ENCODE results near the gene GPR132. TPM values are rescaled to one million over a fixed set of nuclear protein-coding genes. Genes with fewer than 3 reads are reported as not detected.

The GPR132 gene
- polyA plus RNA-seq, 1 donor = 1.1 TPM

DNA sequence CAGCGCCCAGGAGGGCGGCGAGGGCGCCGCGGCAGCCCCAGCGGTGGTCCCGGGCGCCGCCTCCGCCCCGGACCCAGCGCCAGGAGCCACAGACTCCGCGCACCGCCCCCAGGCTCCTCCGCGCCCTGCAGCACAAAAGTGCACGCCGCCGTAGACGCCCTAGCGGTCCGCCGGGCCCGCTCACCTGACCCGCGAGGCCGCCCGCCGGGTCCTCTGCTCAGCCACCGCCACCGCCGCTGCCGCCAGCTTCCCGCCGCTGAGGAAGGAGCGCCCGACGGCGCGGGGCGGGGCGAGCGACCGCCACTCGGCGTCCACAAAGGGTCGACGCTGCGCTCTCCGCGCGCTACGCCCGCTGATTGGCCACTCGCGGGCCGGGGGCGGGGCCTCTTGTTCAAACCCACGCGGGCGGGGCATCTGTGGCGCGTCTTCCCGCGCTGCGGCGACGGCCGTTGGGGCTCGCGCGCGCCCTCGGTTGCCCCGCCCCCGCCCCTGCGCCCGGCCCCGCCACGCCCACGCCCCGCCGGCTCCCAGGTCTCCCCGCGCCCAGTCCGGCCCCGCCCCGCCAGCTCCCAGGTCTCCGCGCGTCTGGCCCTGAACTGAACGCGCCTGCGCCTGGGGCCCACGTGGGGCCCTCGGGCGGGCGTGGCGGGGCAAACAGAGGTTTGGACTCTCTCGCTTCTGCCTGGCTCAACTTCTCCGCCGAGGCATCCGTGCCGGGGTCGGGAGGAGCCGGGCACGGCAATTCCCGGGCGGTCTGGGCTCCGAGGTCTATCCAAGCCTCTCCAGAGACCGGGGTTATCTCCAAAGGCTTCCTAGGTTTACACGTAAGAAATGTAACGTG, 44.2 kb downstream of the GPR132 start, which contains the start of gene CDCA4:
CDCA4 (minus strand) TSS at position 269 of the 841 bp plus-strand sequence. CDS start 9,154 bp downstream, outside the sequence.
- DNase-seq (ENCODE audit: low read depth) = peak; percentile 82

DNA sequence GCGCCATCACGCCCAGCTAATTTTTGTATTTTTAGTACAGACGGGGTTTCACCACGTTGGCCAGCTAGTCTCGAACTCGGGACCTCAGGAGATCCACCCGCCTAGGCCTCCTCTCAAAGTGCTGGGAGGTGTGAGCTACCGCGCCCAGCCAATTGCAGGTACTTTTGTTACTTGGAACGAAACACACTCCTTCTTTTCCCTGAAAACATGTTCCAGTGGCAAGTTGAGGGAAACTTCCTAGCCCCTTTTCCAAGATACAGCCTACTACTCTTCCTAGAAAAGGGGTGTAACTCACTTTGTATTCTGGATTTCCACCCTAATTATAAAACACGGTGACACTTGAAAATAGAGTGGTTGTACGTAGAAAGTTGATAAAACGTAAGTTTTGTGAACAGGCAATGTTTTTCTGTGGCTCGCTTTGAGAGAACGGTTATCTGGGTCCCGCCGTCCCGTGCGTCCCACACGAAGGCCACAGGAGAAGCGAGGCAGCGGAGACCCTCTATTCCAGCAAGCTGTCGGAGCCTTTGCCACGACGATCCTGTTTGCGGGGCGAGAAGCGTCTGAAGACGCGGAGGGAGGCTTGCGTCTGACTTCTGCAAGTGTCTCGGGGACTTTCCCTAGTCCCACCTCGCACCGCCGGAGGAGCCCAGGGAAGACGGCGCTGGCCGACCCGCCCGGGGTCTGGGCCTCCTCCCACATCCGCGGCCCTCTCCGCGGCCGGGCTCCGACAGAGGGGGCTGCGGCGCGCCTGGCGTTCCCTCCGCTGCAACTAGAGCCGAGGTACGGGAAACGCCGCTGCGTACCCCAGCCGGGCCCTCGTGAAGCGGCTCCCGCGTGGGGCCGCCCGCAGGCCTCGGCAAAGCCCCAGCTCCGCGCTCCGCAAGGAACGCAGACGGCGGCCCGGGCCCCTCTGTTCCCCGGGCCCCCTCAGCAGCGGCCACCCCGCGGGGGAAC, 45.1 kb downstream of the GPR132 start:
- no peak for DNase-seq (ENCODE audit: low read depth)

DNA sequence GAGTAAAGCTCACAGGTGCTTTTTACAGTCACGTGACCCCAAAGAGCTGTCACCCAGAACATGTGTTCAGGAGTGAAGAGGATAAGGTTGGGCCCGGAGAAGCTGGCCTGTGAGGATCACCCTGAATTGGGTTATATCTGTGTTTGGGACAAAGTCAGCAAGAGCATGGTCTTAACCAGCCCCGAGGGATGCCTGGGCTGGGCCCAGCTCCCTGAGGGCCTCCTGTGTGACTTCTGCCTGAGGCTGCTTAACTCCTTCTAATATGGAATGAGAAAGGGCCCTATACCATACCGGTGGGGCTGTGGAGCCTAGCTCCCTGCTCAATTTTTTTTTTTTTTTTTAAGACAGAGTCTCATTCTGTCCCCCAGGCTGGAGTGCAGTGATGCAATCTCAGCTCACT, 46.8 kb downstream of the GPR132 start:
- no peak for DNase-seq (ENCODE audit: low read depth)

DNA sequence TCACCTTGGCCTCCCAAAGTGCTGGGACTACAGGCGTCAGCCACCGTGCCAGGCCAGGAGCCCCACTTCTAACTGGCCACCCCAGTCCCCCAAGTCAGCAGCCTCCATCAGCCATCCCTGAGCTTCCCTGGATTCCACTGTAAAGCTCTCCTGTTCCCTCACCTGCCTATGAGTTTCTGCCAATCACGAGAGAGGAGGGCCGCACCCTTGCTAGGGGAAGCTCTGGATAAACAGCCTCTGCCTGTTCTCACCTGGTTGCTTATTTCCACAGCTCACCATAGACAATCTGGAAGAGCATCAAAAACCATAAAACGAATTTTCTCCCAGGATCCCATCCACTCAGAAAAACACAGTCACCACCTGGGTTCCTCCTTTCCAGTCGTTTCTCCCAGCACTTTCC, 49.3 kb downstream of the GPR132 start:
- DNase-seq (ENCODE audit: low read depth) = no peak

DNA sequence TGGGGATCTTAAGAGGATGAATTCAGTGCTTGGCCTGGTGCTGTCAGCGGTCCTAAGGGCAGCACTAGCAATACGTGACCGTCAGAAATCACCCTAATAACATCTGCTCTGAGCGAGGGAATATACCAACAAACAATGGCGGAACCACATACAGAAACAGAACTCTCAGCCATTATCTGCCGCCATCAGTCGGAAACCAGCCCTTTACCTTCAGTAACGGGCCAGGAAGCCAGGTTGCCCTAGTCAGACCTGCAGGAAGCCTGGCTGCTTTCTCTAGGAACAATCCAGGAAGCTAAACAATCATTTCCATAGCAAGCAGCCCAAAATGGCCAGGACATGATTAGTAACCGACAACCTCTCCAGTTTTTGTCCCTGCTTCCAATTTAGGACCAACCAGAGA, 50.0 kb downstream of the GPR132 start:
- DNase-seq (ENCODE audit: low read depth) = no peak

DNA sequence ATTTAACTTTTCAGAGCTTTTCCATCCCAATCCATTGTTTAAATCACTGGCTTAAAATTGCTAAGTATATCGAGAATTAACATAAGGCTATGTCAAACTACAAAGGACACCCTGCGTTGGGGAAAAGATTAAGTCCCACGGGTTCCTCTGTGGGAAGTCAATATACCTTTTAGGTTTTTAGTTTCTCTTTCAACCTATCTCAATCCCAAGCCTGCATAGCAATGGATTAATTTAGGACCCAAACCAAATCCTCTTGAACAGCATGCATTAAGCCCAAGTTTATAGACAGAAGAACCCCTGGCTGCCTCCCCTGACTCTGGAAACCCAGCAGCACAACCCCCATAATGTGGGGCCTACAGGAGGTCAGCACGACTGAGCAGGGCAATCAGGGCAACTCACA, 50.6 kb downstream of the GPR132 start:
- DNase-seq (ENCODE audit: low read depth) = no peak

DNA sequence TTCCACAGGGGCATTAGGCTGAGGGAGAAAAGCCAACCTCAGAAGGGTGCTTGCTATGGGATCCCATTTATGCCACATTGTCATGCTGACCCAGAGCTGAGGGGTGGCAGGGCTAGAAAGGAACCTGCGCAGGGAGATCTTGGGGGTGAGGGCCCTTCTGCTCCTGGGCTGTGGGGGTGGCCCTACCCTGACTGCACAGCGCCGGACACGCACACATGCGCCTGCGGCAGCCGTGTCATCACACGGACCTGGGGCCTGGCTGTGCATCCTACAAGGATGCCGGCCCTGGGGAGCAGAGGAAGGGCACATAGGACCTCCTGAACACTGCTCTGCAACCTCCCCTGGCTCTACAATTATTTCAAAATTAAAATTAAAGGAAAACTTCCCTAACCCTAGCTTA, 51.2 kb downstream of the GPR132 start:
- no peak for DNase-seq (ENCODE audit: low read depth)

DNA sequence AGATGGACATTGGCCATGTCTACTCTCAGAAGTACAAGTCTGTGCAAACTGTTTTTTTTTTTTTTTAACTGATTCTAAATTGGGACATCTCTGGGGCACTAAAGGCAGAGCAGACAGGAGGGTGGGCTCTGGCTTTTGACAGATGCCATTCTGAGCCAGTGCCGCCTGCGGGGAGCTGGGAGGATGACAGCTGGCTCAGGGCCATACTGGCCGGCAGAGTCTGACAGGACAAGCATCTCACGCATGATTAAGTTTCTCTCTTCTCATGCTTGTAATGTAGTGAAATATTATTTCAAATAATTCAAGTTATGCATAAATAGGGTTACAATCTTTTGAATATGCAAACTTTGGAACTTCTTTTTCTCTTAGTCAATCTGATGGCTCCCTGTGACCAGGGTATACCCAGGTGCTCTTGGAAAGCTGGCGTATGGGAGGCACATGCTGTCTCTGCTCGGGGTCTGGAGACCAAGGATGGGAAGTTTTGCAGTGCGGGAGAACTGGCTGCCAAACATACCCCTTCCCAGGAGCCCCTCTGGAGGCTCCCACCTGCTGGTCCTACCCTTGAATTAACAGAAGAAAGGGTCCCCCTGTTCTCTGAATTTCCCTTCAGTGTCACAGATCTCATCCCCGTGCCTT, 52.0 kb downstream of the GPR132 start:
- DNase-seq (ENCODE audit: low read depth) = no peak

DNA sequence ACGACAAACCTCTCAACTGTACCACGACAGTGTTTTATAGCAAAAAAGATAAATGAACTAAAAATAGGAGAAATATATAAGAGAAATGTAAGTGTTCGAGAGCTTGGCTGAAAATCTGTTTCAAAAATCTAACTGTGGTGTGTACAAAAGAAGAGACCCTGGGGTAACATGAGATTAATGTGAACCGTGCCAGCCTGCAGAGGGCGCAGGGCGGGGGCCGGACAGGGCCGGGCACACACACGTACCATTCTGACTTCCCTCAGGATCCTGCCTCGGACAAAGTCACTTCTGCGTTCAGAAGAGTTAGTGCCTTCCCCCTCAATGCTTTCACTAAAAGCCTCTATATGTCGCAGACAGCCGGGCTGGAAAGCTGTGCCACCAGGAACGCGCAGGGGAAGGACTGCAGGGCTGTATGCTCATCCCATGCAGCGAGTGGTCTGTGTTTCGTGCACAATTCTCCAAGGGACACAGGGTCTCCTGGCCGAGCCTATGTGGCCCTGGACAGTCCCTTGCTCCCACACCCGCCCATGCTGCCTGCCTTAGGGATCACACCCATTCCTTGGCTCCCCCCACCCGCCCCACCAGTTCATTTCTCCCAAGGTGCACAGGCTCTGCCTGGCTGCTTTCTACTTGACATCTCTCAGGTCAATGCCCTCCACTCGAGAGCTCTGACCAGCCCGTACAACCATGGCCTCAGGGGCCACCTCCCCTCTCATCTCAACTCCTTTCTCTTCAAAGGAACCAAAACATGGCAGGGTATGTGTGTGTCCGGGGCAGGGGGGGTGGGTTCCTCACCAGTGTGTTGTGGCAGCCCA, 52.9 kb downstream of the GPR132 start:
- DNase-seq (ENCODE audit: low read depth) = no peak

DNA sequence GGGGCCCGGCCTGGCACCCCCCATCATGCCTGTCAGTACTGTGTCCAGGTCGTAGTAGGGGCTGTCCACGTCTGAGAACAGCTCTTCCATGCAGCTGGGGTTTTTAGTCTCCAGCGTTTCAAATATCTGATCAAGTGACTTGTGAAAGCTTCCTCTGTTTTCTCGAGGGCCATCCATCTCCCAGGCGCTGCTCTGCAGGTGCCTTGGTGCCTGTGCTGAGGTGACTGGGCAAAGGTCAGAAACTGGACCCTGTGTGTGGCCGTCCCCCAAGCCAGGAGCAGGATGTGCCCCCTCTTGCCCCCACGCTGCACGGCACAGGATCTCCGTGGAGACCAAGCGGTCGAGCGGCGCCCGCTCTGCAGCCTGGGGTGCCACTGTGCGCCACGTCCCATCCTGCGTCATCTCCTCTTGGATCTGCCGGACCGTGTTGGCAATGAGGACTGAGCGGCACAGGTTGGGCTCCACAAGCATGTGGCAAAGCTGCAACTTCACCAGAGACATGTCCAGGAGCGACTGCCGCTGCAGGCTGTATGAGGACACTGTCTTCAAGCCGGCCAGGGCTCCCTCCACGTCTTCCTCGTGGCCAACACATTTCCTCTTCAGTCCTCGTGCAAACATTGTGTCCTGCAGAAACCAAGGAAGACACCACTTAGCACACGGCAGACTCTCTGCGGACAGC, 53.8 kb downstream of the GPR132 start:
- DNase-seq (ENCODE audit: low read depth) = no peak

DNA sequence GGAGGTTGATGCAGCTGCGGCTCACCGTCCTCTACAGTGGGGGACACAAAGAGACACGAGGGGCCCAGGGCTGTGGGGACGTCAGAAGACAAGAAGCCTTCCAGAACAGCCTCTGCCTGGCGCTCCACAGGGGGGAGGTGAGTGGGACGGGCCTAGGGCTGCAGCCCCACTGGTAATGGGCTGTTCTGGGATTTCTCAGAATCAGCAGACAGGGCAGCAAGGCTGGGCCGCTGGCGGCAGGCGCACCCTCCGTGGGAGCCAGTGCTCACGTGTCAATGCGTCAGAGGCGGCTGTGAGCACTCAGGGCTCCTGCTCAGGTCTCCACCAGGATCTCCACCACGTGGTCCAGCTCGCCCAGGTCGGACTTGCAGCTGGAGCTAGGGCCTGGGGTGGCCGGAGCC, 54.3 kb downstream of the GPR132 start:
- DNase-seq (ENCODE audit: low read depth) = no peak

DNA sequence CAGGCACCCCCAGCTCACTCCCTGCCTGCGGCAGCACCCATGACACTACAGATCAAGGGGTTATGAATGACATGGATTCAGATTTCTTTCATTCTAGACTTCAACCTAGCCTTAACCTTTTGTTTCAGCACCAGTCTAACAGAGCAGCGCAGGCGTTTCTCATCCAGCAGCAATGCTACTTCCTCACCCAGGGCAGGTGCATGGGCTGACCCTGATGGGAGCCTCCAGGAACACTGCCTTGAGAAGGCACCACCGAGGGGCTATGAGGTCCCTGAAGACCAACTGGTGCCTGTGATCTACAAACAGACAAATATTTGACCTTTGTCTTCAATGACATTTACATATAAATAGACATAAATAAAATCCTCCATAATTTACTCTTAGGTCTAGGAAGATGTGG, 55.1 kb downstream of the GPR132 start:
- DNase-seq (ENCODE audit: low read depth) = no peak

DNA sequence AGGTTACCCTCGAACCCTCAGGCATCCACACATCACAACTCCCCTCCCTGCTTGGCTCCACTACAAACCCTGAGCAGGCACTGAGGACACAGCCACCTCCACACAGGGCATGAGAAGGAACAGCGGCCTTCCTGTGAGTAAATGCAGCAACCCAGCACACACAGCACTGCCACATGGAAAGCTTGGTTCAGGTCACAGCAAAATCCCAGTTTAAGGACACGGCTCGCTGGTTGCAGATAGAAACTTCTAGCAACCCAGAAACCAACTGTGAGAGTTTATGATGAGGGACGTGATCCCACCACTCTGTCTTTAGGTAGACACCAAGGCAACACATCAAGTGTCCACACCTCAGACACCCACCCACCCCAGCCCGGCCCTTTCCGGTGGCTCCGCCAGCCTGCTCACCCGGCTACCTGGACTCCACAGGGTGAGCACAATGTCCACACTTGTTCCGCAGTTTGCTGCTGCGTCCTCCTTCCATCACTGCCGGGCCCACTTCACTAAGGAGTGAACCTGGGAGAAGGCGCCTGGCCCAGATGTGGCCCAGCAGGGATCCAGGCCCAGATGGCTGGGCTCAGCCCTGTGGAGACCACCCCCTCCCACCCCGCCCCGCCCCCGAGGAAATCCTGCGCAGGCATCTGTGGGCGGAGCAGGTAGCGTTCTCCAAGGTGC, 57.5 kb downstream of the GPR132 start:
- DNase-seq (ENCODE audit: low read depth) = no peak

DNA sequence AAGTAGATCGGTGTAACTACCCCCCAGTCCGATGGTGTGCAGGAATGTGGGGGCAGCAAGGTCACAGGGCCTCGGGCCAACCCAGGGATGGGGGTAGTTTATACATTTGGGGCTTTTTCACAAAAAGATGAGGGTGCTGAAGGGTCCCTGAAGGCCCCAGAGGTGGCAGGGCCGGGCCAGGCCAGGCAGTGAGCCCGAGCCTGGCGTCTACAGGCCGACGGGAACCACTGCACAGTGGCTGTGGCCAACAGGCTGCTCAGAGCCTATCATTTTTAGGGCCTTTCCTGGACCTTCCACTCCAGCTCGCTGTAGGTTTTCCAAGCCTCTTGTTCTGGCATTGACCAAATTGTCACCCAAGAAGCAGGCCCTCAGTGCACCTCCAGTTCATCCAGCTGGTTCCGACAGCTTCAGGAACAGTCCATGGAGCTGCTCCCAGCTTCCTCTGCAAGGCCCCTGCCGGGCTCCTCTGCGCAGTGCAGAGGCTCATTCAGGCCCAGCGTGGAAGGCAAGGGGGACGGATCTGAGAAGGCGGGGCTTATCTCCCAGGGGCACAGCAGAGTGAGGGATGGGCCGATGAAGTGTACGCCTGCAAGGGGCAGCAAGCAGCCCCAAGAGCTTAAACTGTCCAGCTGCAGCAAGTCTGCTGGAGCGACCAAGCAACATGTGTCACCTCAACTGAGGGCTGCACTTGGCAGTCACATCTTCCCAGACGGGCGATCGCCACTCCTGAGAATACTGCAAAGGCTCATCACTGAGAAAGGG, 58.2 kb downstream of the GPR132 start:
- no peak for DNase-seq (ENCODE audit: low read depth)

DNA sequence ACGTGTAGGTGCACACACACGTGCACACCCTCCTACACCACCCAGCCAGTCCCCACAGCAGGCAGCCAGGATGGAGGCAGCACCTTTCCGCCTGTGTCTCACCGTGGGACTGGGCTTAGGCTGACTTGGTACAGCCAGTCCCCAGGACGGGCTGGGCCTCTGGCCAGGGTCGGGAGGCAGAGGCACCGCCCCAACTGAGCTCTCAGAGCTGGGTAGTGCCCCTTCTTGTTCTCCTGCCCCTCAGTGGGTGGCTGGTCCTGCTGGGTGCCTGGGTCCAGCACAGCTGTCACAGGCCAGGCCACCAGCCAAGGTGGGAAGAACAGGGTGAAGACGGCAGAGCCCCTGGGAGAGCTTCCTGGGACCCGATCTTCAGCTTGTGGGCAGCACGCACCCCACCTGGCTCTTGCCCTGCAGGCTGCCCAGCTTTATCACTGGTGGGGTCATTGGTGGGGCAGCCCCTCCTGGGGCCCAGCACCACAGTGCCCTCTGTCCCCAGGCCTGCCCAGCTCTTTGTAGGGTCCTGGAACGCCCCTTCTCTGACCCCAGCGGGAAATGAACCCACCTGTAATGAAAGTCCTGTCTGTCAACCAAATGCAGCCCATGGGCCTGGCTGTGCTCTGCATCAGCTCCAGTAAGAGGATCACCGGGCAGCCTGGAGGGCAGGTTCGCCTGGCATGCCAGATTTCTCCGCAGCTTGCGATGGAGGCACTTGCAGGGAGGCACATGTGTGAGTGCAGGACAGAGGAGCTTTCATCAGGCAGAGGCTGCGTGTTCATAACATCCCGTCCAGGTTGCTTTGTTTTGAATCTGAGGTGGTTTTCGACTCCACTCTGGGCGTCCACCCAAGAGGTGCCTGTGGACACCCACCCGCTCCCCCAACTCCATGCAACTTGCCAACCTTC, 59.0 kb downstream of the GPR132 start:
- no peak for DNase-seq (ENCODE audit: low read depth)

DNA sequence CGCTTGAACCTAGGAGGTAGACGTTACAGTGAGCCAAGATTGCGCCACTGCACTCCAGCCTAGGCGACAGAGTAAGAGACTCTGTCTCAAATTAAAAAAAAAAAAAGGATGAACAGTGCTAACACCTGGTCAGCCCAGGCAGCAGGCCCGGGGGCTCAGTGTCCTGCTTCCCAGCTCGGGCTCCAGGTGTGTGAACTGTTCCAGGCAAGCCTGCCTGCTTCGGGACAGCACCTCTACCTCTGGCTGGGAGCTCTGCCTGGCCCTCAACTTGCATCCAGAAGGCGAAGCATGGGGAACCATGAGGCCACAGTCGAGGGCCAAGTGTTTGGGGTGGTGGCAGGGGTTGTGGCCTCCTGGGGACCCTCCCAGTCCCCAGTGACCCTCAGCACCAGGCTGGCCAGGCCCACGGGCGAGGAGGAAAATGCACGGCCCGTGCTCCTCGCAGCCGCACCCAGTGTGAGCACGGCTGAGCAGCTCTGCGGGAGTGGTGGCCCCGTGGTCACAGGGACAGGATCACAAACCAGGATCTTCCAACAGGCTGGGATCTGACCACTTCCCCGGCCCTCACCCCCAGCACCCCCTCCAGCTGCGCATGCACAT, 59.8 kb downstream of the GPR132 start:
- DNase-seq (ENCODE audit: low read depth) = no peak

Data from forelimb muscle (tissue), 1 donor.